Measurements from ENCODE around the gene BCL2L1. TPM values are rescaled to one million over a fixed set of nuclear protein-coding genes. Genes with fewer than 3 reads are reported as not detected.

Gene BCL2L1
- polyA plus RNA-seq, 1 of the 3 experiments (the other 2 are of a cell fraction) = 99.9 TPM

GRCh38 chr20:31644701-31645100, 78.0 kb downstream of the BCL2L1 start (continued):
- TF ChIP-seq REST (IDR thresholded peaks at IDR 0.05; ENCODE audit: low read depth, low read length) (no peak), JUND (IDR thresholded peaks at IDR 0.05) (no peak)

- H3F3A ChIP-seq (replicated peaks; ENCODE audit: insufficient read depth) = no peaks in the 10 kb centered on the region
- ChIA-PET CTCF (interaction anchor here (0.9 to 2.9 kb wide), 6 partner anchors 10 to 83 kb away, joined by 3 to 11 read pairs (median 4); no protein-coding TSS in a partner anchor), POLR2A (no interaction called here)
- WGBS (ENCODE audit: low lambda C conversion rate) = 95% methylated on average over 4 of the region's 4 CpGs
- no peak for TF ChIP-seq RCOR1 (IDR thresholded peaks at IDR 0.05; ENCODE audit: low read length)
- TF ChIP-seq IRF3 (IDR thresholded peaks at IDR 0.05; ENCODE audit: low read depth, low read length) = no peak
- no peak for TF ChIP-seq POLR2AphosphoS5 (IDR thresholded peaks at IDR 0.05; ENCODE audit: low read depth, low read length)
- no peak for TF ChIP-seq TCF12 (IDR thresholded peaks at IDR 0.05)
- no peak for TF ChIP-seq EZH2phosphoT487 (IDR thresholded peaks at IDR 0.05; ENCODE audit: borderline replicate concordance, low read depth)
- TF ChIP-seq CHD2 (IDR thresholded peaks at IDR 0.05; ENCODE audit: low read length, partially characterized antibody) = no peak
- TF ChIP-seq GABPA (IDR thresholded peaks at IDR 0.05; ENCODE audit: low read depth) = no peak
- no peak for TF ChIP-seq JUND (IDR thresholded peaks at IDR 0.05)
- no peak for TF ChIP-seq EP300 (IDR thresholded peaks at IDR 0.05; ENCODE audit: borderline replicate concordance in 1 of 2, low read depth in 1 of 2, low read length in 1 of 2)
- H3K9me2 ChIP-seq = no peaks in the 10 kb centered on the region
- no peak overlapping the region for H3K27ac ChIP-seq (ENCODE audit: low read depth in 2 of 2, low read length in 1 of 2)
- H3K4me1 ChIP-seq (ENCODE audit: control insufficient read depth in 1 of 2, insufficient read depth in 2 of 2, low read depth in 1 of 2, low read length in 1 of 2) = peaks cover 0 to 20% of the 10 kb centered on the region in 2 experiments; a peak in 2 of 4 replicates
- no peaks in the 10 kb centered on the region for H3K27me3 ChIP-seq (ENCODE audit: insufficient read depth)
- no peaks in the 10 kb centered on the region for H4K20me1 ChIP-seq (ENCODE audit: insufficient read depth)
- H3K4me2 ChIP-seq = no peak overlapping the region
- H3K9me3 ChIP-seq = no peaks in the 10 kb centered on the region
- no peaks in the 10 kb centered on the region for H3K36me3 ChIP-seq (replicated peaks in 1 of 2; ENCODE audit: control insufficient read depth in 1 of 2, insufficient read depth in 2 of 2, low read length in 1 of 2)
- H2AFZ ChIP-seq (ENCODE audit: low read depth) = no peak overlapping the region
- H3K4me3 ChIP-seq (ENCODE audit: low read depth in 2 of 2, low read length in 1 of 2) = no peak overlapping the region
- H3K79me2 ChIP-seq (ENCODE audit: insufficient read depth) = no peaks in the 10 kb centered on the region
- H3K9ac ChIP-seq = no peak overlapping the region
- no peak for DNase-seq
These were observed 79.1 kb downstream of the BCL2L1 start for GRCh38 chr20:31643522-31643921.

GRCh38 chr20:31642837-31643236, 79.8 kb downstream of the BCL2L1 start:
- no peaks in the 10 kb centered on the region for H3K9me2 ChIP-seq
- H2AFZ ChIP-seq (ENCODE audit: low read depth) = no peak overlapping the region
- H3K9me3 ChIP-seq = no peaks in the 10 kb centered on the region
- POLR2A ChIA-PET = no interaction called here
- 91% methylated on average over 1 of the region's 1 CpG for WGBS (ENCODE audit: low lambda C conversion rate)
- no peak overlapping the region for H3K9ac ChIP-seq
- H3K79me2 ChIP-seq (ENCODE audit: insufficient read depth) = no peaks in the 10 kb centered on the region
- no peaks in the 10 kb centered on the region for H3K27me3 ChIP-seq (ENCODE audit: insufficient read depth)
- H3K36me3 ChIP-seq (replicated peaks in 1 of 2; ENCODE audit: control insufficient read depth in 1 of 2, insufficient read depth in 2 of 2, low read length in 1 of 2) = no peaks in the 10 kb centered on the region
- no peak for DNase-seq
- no peak overlapping the region for H3K4me2 ChIP-seq
- no peaks in the 10 kb centered on the region for H3F3A ChIP-seq (replicated peaks; ENCODE audit: insufficient read depth)
- no peaks in the 10 kb centered on the region for H4K20me1 ChIP-seq (ENCODE audit: insufficient read depth)
- no peak overlapping the region for H3K27ac ChIP-seq (ENCODE audit: low read depth in 2 of 2, low read length in 1 of 2)
- H3K4me3 ChIP-seq (ENCODE audit: low read depth in 2 of 2, low read length in 1 of 2) = no peak overlapping the region
- CTCF ChIA-PET = interaction anchor here (0.6 to 2.9 kb wide), 5 partner anchors 19 to 83 kb away, joined by 3 to 16 read pairs (median 3); no protein-coding TSS in a partner anchor
- peaks cover 0 to 26% of the 10 kb centered on the region in 2 experiments; a peak in 2 of 4 replicates for H3K4me1 ChIP-seq (ENCODE audit: control insufficient read depth in 1 of 2, insufficient read depth in 2 of 2, low read depth in 1 of 2, low read length in 1 of 2)
- TF ChIP-seq RXRA (IDR thresholded peaks at IDR 0.05; ENCODE audit: borderline replicate concordance, low read depth) (no peak), ZBTB33 (IDR thresholded peaks at IDR 0.05; ENCODE audit: borderline replicate concordance, low read depth) (no peak), CHD2 (IDR thresholded peaks at IDR 0.05; ENCODE audit: low read length, partially characterized antibody) (no peak), RCOR1 (IDR thresholded peaks at IDR 0.05; ENCODE audit: low read length) (no peak)

Measured in SK-N-SH (cell line).